Breast epithelium (tissue), 3 donors: ENCODE measurements around the gene SMIM13.

ENCODE experiments used
- POLR2A ChIP-seq: fragments of 450-650 bp; IDR thresholded peaks from one replicate; pipeline ENCODE4 v1.6.1; 2016; ENCODE audit warnings: antibody characterized with exemption, mild to moderate bottlenecking, moderate library complexity
- POLR2AphosphoS5 ChIP-seq, 3 donors: sonication (generic); formaldehyde crosslinking; IDR thresholded peaks; one replicate each; pipeline ENCODE4 v1.6.1; 2017; ENCODE audit warnings: antibody characterized with exemption in 3 of 3
- TF ChIP-seq, protein P1 (sequence below), 3 donors: fragments of 450-650 bp; IDR thresholded peaks; one replicate each; pipeline ENCODE4 v1.5.1; 2016 to 2017; ENCODE audit warnings: antibody characterized with exemption in 3 of 3, mild to moderate bottlenecking in 3 of 3, moderate library complexity in 3 of 3

DNA sequence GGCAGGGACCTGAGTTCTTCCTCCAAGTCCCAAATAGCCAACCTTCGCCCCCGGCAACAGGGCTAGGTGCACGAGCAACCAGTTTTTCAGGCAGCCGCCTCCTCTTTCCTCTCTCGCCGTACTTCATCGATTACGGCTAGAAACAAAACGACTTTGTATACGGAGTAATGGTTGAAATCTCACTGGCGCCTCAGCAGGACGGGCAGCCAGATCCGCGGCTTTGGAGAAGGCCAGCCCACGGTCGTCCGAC lies 333 bp upstream of the SMIM13 start:
- TF ChIP-seq, protein P1, sequence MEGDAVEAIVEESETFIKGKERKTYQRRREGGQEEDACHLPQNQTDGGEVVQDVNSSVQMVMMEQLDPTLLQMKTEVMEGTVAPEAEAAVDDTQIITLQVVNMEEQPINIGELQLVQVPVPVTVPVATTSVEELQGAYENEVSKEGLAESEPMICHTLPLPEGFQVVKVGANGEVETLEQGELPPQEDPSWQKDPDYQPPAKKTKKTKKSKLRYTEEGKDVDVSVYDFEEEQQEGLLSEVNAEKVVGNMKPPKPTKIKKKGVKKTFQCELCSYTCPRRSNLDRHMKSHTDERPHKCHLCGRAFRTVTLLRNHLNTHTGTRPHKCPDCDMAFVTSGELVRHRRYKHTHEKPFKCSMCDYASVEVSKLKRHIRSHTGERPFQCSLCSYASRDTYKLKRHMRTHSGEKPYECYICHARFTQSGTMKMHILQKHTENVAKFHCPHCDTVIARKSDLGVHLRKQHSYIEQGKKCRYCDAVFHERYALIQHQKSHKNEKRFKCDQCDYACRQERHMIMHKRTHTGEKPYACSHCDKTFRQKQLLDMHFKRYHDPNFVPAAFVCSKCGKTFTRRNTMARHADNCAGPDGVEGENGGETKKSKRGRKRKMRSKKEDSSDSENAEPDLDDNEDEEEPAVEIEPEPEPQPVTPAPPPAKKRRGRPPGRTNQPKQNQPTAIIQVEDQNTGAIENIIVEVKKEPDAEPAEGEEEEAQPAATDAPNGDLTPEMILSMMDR (IDR thresholded peaks at IDR 0.05): no peak
- no peak for TF ChIP-seq POLR2AphosphoS5 (IDR thresholded peaks at IDR 0.05)
- no peak for TF ChIP-seq POLR2A
